Cerebellar nuclear complex (tissue), 1 donor: ENCODE results near the gene SURF1.
"Not testable (repeated sequence)": the region's sequence is repeated elsewhere in the genome, so short reads cannot be mapped to it uniquely, and the experiment has no call there.

ENCODE experiments used
- DNase-seq, 2 experiments: peaks; one replicate each; lab custom pipeline; 2025; lab: John Stamatoyannopoulos, UW

The SURF1 gene

DNA sequence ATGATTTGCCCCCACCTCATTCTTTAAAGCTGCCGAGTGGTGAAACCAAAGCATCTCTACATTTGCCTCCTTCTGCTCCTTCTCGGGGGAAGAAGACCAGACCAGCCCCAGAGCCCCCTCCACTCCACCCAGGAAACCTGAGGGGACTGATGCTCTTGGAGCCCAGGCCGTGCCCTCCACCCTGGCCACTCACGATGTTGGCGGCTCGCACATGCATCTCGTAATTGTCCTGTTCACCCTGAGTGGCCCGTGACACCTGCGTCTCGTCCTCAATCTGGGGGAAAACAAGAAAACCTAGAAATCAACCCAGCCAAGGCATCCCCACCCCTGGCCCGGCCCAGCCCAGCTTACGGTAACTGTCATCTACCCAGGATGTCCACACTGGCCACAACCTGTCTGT is 11.3 kb downstream of the SURF1 start:
- DNase-seq, result no peak

DNA sequence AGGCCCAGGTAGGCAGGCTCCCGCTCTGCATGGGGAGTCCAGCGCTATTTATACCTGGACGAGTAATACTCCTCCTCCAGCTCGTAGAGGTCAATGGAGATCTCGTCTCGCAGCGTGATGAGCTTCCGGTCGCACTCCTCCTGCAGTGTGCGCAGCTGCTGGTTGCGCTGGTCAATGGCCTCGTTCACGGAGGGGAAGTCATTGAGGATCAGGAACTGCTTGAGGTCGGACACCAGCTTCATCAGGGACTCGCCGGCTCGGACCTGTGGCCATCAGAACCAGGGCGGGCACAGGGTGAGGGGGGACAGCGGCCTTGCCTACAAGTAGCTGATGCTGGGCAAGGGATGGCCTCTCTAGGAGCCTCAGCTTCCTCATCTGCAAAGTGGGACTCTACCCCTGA is 12.2 kb downstream of the SURF1 start:
- DNase-seq, result no peak

DNA sequence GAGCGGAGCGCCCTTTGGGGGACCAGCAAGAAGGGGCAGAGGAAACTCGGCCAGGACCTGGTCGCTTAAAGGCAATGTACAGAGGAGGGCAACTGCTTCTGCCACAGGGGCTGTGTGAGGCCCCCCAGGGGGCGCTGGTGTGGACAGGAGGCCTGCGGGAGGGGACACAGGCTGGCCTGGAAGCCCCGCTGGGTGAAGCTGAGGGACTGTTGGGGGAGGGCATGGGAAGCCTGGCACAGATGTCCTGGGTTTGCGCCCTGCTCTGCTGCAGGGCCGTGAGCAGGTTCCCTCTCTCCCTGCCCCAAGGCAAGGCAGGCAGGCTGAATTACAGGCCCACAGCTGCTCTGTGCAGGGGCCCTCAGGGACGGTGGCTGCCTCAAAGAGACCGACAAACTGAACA is 13.7 kb downstream of the SURF1 start:
- no peak for DNase-seq

DNA sequence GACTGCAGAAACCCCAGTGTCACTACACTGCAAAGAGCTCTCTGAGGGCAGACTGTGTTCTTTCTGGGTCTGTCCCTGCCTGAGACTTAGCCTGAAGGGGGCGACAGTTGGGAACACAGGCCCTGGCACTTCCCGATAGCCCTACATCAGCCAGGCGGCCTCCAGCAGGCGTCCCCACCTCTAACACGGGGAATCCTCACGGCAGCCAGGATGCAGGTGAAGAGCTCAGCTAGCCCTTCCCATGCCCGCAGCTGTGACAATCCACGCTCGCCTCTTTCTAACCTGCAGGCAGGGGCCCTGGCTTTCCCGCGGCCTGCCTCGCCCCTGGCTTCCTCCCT is 14.2 kb downstream of the SURF1 start:
- no peak for DNase-seq

DNA sequence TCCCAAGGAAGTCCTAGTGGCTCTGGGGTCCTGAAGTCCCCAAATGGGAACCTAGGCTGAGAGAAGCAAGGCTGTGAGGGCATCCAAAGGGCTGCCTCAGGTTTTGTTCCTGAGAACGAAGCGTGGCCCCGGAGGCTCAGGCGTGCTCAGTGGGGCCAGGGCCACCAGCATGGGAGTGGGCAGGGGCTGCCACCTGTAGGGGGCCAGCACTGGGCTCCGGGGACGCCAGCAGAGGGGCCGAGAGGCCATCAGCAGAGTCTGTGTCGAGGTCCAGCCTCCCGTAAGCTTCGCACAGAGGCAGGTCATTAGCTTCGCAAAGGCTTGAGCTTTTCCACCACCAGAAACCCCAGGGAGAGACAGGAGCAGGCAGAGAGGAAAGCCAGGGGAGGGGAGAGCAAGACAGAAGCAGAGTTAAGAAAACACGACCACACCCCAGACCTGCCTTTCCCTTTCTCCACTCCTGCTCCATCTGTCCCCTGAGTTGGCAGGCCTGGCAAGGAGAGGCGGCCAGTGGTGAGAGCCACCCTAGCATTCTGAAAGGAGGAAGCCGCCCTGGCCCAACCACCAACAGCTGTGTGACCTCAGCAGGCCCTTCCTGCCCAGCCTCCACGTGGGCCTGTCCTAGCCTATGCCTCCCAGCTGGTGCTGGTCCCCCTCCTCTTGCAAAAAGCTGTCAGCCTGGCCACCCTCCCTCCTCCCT is 14.8 kb downstream of the SURF1 start:
- no peak for DNase-seq

DNA sequence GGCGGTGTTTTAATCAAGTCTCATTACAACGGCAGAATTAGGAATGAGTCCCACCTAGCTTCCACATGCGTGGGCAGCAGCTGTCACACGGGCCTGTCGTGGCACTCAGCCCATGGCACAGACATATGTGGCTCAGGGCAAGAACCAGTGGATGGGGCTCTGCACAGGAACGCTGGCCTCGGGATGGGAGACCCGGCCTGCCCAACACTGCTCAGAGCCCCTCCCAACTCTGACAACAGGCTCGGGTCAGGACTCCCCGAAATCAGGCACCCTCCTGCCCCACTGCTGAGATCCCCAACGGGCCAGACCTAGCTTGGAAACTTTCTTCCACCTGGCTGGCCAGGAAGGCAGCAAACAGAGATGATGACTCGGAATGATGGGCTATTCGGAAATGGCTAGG is 15.4 kb downstream of the SURF1 start:
- DNase-seq, result no peak

DNA sequence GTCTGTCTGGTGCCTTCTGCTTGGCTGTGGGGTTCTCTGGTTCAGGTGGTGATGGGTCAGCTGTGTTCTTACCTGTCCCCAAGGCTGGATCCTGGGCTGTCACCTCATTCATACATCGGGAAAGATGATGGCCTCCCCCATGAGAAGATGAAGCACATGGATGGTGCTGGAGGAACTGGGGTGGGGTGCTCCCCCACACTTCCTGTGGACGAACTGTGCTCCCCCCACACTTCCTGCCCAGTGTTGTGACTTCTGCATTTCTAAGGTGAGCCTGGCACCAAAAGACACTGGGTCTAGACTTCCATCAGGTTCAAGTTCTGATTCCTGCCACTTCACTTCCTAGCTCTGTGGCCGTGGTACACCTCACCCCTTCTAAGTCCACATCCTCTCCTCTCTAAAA is 16.0 kb downstream of the SURF1 start:
- DNase-seq, result no peak

DNA sequence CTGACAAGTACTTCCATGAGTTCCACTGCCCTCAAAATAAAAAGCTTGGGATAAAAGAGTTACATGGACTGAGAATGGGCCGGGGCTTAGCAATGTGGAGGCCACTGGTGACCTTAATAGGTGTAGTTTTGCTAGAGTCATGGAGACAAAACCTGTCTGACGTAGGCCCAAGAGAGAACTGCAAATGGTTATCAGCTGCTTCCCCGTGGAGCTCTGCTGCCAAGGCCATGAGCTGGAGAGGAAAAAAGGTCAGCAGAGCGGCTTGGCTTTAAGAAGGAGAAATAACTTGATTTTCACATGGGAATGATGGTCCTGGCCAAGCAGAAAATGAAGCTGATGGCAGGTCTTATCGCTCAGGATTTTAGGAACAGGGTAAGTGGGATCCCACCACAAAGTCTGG is 16.6 kb downstream of the SURF1 start:
- no peak for DNase-seq

DNA sequence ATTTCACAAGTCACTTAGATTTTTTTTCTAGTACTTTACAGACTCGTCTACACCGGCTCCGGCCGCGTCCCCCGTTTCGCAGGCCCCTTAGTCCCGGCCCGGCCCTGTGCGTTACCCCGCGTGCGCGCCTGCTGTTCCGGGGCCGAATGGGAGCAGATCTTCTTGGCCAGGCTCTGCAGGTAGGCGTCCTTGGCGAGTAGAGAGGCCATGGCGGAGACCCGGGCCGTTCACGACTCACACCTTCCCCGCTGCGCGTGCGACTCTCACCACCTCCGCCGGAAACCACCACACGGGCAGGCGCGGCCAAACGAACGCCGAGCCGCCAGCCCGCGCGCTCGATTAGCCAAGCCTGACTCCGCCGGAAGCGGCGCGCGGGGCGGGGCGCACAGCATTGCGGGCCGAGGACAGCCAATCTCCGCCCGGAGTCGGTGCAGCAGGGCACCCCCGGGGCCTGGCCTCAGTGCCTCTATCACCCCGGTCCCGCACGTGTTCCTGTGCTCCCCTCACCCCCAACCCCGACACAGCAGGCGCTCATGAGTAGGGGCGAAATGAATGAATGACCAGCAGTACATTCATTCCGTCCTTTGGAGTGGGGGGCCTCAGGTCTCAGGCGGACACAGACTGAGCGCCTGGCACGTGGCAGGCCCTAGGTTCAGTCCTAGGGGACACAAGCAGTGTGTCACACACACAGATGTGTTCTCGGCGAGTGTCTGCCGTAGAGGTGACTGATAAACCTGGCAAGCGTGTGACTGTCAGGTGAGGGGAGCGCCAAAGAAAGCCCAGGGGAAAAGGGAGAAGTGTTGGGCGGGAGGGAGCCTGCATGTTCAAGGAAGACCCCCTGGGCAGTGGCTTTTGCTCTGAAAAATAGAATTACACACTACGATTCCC is 20.1 kb downstream of the SURF1 start, which contains the start of gene SURF6:
Gene SURF6 (minus strand): TSS at position 265 of the 888 bp plus-strand sequence. CDS start 56 bp downstream, at position 209.
- DNase-seq, result peak in 1 of 2 experiments; percentile 59

DNA sequence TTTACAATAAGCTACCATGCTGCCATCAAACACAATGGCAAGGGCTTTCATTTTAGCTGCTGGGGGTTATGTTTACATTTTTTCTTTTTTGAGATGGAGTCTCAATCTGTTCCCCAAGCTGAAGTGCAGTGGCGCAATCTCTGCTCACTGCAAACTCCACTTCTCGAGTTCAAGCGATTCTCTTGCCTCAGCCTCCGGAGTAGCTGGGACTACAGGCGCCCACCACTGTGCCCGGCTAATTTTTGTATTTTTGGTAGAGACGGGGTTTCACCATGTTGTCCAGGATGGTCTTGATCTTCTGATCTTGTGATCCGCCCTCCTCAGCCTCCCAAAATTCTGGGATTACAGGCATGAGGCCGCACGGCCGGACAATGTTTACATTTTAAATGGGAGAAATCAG is 21.4 kb downstream of the SURF1 start:
- DNase-seq, result not testable (repeated sequence)

DNA sequence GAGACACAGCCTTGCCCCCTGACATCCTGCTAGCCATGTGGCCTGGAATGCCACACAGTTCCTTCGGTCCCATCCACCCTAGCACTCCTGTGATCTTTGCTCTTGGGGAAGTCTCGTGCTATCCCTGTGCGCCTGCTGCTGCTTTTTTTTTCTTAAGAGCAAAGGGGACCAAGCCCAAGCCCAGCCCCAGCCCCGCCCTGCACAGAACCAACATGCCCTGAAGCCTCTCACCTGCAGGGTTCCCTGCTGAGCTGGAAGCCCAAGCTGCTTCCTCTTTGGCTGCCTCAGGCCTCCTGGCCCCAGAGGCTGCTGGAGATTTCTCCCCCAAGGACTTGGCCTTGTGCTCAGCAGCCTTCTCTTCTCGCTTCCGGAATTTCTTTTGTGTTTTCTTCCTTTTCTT is 22.1 kb downstream of the SURF1 start:
- no peak for DNase-seq

DNA sequence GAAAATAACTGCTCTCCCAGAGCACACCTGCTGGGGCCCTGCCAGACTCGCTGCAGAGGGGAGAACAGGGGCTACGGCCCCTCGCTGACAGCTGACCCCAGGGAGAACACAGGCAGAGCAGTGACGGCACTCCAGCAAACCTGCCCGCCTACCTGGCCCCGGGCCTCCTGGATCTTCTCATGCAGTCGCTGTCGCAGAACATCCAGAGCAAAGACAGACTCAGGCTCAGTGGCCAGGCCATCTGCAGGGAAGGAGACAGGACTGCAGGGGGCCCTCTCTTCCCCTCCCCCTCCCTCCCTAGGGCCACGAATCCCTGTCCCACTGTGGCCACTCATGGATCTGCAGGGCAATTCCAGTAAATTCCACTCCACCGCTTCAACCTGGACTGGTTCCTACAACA is 22.7 kb downstream of the SURF1 start:
- DNase-seq, result no peak

DNA sequence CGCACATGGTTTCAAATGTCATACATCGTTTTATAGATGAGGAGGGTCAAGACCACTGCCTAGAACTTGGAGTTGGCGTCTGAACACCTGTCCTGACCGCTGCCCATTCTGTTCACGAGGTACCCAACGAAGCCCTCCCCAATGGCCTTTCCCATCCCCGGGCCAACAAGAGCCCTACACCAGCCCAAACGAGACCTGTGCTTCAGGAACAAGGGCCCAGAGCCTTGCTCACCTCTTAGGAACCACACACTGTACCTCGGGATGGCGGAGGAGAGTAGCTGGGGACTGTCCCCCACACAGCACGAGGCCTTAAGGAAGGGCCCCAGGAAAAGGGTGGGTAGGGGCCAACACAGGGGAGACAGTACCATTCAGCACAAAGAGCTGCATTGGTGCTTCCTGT is 23.3 kb downstream of the SURF1 start:
- DNase-seq, result no peak

DNA sequence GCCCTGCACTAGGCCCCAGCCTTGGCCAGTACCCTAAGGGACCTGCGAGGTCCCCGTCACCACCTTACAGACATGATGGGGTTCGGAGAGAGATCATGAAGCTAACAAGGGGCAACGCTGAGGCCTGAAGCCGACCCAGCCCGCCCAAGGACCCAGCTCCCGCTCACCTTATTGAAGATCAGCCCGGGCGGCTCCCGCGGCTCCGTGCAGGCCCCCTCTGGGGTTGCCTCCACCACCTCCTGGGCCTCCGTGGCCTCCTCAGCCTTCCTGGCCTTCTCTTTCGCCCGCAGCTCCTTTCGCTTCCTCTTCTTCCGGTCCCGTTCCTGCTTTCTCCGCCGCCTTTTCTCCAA is 23.9 kb downstream of the SURF1 start:
- DNase-seq, result no peak

DNA sequence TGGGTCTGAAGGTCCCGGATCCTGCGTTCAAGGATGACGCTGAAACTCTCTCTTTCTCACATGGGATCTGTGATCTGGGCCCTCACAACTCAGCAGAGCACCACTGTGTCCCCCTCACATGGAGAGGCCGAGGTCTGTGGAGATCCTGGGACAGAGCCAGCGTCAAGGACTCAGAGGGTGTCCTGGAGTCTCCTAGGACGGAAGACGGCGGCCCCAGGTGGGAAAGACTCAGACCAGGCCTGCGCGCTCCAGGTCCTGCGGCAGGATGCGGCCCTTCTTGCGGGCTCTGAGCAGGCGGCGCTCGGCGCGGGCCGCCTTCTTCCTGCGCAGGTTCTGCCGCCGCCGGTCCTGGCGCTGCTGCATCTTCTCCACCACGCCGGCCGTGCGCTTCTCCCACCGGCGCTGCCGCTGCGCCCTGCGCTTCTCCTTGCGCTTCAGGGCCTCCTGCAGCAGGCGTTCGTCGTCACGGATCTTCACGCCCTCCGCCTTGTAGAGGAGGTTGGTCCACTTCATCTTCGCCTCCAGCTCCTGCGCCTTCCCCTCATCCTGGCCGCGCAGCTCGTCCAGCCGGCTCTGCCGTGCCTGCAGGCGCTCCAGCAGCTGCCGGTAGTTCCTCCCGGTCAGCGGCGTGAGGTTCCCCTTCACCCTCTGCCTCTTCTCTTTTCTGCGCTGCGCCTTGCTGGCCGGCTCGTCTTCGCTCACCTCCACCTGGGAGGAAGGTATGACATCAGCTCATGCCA is 24.5 kb downstream of the SURF1 start:
- DNase-seq, result no peak

DNA sequence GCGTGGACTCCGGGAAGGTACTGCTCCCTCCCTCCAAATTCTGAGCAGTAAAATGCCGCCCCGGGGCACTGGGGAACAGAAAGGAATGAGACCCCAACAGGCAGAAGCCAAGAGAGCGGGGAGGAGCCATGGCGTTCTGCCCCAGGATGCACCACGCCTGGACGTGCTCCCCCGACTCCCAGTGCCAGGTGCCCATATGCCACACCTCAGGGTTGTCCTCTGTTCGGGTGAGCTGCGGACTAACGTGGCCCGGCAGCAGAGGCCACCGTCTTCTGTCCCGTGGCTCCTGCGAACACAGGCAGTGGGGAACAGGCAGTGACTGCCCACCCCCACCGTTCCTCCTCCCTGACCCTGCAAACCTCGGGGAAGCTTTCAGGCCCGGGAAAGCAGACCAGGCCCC is 25.1 kb downstream of the SURF1 start:
- no peak for DNase-seq

DNA sequence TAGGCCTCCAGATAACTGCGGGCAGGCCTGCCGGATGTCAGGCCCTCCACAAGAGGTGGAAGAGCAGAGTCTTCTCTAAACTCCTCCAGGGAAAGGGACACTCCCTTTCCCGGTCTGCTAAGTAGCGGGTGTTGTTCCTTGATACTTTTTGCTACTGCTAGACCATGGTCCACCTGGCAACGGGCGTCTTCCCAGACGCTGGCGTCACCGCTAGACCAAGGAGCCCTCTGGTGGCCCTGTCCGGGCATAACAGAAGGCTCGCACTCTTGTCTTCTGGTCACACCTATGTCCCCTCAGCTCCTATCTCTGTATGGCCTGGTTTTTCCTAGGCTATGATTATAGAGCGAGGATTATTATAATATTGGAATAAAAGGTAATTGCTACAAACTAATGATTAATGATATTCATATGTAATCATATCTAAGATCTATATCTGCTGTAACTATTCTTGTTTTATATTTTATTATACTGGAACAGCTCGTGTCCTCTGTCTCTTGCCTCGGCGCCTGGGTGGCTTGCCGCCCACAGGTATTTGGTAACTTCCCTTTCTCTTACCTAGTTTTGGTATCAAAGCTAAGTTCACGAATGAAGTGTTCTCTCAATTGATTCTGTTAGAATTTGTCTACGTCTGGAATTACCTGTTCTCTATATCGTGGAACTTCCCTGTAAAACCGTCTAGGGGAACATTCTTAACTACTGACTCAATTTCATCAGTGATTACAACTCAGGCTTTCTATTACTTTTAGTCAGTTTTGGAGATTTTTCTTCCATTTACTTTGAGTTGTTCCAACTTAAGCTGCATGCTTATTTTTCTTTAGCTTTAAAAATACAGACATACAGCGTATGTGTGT is 26.8 kb downstream of the SURF1 start:
- DNase-seq, result not testable (repeated sequence)

DNA sequence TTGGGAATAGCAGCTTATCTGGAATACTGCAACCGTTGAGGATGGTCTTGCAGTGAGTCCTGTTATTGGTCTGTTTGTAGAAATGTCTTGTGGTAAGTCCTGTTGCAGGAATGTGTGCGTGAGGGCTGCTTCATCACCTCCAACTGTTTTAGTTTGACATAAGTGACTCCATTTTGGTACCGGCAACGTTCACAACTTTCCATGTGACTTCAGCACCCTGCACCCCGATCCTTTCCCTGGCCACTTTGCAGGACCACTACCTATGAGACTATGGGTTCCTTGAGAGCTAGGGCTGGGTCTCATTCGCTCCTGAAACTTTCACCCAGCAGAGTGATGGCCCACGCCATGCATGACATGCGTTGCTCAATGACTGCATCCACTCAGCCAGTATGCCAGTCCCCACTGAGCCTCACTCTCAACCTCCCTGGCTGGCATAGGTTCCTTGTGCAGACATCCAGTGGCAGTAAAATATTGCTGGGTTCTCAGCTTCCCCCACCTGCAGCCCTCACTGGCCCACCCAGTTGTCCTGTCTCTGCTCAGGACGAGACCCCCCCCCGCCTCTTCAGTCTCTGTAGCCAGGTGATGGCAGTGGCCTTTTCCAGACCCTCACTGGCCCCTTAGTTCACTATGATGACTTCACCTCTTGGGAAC is 28.3 kb downstream of the SURF1 start:
- no peak for DNase-seq

DNA sequence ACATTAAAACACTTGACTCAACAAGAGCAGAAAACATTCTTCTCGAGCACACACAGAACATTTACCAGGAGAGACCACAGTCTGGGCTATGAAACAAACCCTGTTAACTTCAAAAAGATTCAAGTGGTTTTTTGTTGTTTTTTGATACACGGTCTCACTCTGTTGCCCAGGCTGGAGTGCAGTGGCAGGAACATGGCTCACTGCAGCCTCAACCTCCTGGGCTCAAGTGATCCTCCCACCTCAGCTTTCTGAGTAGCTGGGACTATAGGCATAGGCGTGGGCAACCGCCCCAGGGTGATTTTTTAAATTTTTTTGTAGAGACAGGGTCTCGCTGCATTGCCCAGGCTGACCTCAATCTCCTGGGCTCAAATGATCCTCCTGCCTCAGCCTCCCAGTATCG is 29.3 kb downstream of the SURF1 start:
- DNase-seq, result not testable (repeated sequence)

DNA sequence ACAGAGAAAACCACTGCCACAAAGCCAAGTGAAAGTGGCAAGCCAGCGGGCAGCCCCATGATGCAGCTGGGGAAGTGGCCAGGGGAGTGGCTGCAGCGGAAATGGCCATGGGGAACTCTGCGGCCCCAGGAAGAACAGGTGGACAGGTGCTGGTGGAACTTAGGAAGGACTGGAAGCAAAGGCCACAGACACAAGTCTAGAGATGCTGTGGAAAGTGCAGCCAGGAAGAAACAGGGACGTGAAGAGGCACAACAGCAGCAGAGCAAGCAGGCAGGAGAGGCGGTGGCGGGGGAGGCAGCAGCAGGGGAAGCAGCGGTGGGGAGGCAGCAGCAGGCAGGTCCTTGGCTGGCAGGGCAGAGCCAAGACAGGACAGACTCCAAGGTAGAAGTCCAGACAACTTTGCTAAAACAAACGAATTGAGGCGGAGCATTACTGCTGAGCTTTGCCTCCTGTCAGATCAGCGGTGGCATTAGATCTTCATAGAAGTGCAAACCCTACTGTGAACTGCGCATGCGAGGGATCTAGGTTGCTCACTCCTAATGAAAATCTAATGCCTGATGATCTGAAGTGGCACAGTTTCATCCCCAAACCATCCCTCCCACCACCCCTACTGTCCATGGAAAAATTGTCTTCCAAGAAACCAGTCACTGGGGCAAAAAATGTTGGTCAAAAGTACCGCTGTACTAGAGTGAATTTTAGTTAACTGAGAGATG is 32.1 kb downstream of the SURF1 start:
- DNase-seq, result no peak

DNA sequence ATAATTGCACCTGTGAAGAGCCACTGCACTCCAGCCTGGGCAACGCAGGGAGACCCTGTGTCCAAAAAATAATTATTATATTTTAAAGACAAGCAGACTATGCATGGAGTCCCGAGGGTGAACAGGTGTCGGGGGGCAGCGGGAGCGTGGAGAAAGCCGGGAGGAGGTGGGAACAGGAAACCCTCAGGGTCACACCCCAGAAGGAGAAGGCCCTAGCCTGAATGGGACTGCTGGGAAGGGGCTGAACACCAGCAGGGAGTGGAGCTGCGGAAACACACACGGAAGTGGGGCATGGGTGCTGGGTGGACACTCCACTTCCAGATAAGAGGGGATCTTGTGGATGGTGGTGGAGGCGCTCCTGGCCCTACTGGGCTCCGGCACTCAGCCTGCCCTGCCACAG is 33.1 kb downstream of the SURF1 start:
- DNase-seq, result no peak
